GM19193 (cell line): ENCODE data around the gene SLC35F1.

Experiments
- POLR2A ChIP-seq: IDR thresholded peaks from 4 replicates; pipeline ENCODE4 v1.6.1; 2011; ENCODE audit not compliant: insufficient read depth, insufficient read length; ENCODE audit errors: extremely low read depth

The SLC35F1 gene

DNA sequence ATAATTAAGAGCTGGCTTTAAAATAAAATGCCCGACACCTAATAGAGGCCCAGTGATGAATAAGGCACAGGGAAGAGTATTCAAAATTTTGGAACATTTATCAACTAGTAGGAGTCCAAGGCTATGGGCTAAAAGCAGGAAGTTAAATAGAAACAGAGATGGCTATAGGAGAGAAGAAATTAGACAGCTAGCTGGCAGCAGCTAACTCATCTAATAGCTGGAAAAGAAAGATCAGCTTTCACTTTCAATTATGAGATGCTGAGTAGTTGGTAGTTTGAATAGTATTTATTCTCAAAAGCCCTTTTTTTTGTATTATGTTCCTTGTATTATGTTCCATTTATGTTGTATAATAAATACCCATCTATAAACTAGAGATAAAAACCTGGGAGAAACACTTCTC, 215.7 kb downstream of the SLC35F1 start:
- TF ChIP-seq POLR2A = no peak

DNA sequence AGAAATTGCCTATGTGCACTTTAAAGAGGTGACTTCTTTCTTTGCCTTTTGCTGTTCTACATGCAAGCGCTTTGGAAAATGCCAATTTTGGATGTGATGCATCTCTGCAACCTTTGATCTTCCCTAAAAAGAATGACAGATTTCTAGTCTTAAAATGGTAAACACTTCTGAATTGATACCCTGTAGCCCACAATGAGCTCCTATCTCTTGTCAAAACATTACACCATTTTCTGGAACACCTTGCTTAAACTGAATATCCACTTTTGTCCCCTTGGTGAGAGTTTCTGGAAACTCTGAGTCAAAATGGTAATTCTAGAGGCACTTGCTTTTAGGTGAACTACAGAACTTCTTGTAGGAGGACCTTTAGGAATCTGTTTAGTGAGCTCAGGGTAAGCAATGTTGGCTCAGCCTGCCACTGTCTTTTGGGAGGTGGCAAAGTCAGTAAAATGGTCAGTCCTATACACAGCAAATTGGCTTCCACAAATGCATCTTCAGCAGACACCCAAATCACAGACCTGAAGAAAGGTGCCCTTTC, 216.5 kb downstream of the SLC35F1 start:
- no peak for TF ChIP-seq POLR2A

DNA sequence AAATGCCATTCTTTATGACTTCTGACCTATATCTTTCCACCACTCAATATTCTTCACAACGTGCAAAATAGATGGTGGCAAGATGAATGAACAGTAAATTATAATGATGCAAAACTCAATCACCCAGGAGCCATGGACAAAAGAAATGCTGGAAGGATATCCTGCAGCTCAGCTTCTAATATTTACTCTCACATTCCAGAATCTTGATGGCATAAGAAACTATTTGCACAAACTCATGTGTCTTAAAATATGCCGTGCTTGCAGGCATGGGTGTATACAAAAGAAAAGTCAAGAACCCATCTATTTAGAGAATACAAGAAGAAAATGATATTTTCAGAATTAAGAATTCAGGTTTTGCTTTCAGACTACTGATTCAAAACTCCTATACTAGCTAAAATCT, 217.8 kb downstream of the SLC35F1 start:
- no peak for TF ChIP-seq POLR2A

DNA sequence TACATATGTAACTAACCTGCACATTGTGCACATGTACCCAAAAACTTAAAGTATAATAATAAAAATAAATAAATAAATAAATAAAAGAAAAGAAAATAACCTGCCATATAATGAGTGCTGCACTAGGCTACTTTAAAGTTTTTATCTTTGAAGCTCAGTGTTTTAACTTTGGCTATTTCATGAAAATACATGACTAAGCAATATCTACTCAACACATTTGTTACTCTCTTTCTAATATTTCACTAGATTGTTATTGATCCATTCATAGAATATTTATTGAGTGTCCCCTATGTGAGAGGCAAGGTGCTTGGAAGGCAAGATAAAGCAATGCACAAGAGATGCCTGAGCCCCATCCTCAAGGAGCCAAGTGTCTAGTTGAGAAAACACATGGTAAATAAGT, 221.7 kb downstream of the SLC35F1 start:
- no peak for TF ChIP-seq POLR2A

DNA sequence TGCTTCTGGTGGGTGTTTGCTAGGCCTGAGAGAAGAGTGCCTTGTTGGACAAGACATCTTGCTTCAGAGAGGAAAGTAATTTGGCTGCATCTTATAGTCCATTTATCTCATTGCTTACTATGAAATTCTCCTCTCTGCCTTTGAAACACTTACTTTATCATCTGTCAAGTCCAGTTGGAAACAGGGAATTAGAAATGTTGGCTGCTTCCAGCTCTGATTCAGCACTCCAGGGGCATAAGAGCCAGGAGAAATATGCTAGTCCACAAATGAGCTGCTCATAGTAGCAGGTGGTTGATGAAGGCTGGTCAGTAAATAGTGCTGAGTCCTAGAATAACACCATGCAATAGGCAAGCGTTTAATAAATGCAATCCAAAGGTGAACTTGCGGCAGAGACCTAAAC, 227.1 kb downstream of the SLC35F1 start:
- no peak for TF ChIP-seq POLR2A

DNA sequence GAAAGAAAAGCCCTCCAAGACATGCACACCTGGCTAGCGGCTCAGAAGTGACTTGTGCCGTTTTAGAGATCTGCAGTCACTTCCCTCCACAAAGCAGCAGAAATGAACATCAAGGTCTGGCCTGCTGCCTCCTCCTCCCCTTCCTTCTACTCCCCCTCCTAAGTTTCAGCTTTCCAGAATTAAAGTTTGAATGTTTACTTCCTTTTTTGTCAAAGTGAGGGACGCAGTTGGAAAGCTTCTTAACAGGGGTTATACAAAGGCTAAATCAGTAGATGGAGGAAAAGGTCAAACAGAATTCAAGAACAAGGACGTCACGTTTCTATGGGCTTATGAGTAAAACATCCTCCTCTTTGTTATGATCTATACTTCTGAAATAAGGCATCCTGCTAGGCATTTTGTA, 227.7 kb downstream of the SLC35F1 start:
- TF ChIP-seq POLR2A = no peak

DNA sequence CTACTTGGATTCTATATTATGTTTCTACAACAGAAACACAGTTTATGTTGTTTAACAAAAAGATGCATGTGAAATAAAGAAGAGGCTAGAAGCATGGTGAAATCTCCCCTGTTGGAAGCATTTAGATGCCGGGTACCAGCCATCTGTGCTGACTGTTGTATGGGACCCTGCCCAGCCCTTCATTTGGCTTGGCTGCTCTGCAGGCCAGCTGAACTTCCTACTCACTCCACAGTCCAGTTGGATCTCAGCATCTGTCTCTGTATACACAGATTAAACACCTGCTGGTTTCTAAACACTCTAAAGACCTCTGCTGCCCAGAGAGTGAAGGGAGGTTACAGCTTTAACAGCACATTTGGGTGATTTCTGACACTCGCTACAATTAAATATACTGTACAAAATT, 228.3 kb downstream of the SLC35F1 start:
- no peak for TF ChIP-seq POLR2A

DNA sequence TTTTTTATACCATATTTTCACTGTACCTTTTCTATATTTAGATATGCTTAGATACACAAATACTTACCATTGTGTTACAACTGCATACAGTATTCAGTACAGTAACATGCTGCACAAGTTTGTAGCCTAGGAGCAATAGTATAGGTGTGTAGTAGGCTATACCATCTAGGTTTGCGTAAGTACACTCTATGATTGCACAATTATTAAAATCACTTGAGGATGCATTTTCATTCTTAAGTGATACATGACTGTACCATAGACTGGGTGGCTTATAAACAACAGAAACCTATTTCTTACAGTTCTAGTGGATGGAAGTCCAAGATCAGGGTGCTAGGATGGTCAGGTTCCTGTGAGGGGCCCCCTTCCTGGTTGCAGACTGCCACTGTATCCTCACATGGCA, 234.1 kb downstream of the SLC35F1 start:
- no peak for TF ChIP-seq POLR2A

DNA sequence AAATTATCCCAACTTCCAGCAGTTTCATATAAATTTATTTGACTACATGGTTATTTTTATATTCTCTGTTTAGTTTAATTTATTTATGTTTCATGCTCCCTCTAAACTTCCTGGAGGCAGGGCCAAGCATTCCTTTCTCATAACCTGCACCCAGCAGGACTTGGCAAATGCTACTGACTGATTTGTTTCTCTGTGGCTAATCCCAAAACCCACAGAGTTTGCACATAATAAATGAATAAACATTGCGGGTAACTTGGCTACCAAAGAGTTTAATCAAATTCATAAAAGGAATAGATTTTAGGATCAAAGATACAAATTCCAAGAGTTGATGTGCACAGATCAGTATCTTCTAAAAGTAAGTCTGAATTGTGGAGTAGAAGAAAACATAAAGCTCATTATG, 239.5 kb downstream of the SLC35F1 start:
- no peak for TF ChIP-seq POLR2A

DNA sequence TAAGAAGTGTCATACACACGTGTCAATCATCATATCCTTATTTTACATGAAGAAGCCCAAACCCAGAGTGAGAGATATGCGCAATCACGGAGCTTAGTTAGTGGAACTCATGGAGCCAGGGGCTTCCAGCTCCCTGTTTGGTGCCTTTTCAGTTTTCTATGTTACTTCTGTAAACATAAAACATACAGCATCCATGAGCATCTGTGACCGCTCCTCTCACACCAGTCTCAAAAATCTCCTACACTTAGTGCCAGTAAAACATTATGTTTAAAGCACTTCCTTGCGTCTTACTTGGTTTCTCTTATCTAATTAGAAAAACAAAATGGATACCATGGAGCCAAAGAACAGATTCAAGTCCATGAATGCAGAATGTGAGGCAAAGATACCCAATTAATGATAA, 240.4 kb downstream of the SLC35F1 start:
- no peak for TF ChIP-seq POLR2A

DNA sequence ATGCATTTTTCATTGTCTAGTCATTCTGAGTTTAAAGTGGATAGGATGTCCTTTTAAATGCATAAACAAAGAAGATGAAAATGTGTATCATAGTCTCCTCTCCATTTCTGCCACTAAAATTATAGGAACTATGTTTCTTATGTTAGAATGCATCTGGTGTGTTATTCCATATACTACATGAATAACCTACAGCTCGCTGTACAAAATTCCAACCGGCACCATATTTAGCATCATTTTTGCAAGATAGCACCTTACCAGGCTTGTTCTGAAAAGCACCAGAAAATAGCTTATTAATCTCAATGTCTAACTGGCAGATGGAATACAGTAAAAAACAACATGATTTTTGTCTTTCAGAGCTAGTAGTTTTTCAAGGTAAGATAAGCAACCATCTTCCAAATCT, 241.5 kb downstream of the SLC35F1 start:
- TF ChIP-seq POLR2A = no peak

DNA sequence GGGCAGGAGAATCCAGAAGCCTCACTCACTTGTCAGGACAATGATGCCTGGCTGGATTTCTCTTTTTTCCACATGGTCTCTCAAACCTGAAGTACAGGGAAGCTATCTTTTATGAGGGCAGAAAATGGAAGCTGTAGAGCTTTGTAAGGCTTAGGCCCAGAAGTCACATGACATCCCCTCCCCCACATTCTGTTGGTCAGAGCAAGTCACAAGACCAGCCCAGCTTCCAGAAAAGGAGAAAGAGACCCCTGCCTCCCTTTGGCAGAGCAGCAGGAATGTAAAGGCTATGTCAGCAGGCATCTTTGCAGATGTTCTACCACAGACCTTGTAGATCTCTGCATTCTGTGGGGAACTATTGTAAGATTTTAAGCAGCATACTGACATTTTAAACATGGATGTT, 245.5 kb downstream of the SLC35F1 start:
- no peak for TF ChIP-seq POLR2A

DNA sequence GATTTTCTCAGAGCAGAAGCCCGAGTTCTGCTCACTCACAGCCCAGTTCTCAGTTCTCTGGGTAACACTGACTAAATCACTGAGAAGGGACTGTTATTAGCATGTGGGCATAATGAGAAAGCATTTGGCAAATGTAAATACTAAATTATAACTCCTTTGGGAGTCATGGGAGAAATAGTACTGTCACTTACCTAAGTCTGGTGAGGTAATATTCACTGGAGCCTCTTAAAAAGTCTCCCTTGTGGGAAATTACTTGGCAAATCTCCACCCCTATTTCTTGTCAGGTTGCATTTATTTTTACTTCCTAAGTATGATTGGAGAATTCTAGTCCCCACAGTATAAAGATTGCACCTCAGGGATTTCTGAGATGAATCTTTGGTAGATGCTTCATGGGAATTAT, 254.3 kb downstream of the SLC35F1 start:
- TF ChIP-seq POLR2A = no peak

DNA sequence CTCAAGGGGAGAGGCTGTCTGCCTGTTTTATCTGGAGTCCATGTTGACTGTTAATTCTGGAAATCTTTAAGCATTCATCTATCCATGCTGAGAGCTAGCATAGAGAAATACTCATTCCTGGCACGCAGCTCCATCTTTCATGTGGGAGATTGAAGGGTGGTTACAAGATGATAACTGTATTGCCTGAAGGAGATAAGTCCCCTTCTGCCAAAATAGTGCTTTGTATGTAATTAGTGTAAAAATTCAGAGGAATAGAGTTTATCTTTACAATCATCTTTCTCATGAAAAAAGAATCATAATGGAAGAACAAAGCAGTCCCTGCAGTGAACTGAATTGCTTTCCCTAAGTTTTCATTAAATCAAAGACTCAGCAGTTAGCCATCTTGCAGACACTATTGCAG, 256.5 kb downstream of the SLC35F1 start:
- no peak for TF ChIP-seq POLR2A

DNA sequence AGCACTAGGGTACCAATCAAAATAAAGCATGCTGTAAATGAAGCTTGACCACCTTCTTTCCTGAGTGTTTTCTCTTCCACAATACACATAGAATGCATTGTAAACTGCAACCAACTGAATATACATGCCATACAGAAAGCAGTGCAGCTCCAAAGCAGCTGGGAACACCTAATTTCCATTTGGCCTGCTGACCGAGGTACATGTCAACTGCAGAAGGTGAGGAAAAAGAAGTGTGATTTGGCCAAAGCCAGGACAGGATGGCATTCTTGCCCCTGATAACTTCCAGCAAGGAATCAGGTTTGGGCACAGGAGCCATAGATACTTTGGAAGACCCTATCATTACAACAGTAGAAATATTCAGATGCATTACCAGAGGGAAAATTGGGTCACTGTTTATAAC, 258.4 kb downstream of the SLC35F1 start:
- no peak for TF ChIP-seq POLR2A

DNA sequence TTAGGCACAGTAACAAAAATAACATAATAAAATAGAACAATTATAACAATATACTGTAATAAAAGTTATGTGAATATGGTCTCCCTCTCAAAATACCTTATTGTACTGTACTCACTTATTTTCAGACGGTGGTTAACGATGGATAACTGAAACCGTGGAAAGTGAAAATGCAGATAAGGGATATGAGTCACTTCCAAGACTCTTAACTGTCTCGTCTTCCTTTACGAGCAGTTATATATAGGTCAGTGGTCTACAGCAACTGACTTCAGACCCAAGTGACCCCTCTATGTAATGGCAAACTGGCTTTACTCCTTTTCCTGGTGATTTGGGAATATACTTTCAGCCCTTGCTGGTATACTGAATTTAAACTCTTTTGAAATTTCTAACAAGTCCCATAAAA, 261.4 kb downstream of the SLC35F1 start:
- TF ChIP-seq POLR2A = no peak

DNA sequence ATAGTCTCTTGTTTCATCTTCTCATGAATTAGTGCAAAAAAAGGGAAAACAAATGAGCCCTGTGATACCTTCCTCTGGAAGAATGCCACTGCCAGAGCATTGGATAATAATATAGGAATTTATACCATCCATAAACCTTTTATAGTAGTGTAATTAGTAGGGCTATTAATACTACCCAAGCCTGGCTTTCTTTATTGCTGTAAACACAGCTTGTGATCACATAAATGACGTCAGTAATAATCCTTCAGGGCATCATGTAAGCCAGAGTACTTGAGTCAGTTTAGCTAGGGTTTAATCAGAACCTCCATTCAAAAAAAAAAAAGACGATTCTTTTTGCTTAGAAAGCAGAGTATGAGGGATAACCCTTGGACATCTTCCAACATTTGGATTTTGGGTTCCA, 264.8 kb downstream of the SLC35F1 start:
- no peak for TF ChIP-seq POLR2A

DNA sequence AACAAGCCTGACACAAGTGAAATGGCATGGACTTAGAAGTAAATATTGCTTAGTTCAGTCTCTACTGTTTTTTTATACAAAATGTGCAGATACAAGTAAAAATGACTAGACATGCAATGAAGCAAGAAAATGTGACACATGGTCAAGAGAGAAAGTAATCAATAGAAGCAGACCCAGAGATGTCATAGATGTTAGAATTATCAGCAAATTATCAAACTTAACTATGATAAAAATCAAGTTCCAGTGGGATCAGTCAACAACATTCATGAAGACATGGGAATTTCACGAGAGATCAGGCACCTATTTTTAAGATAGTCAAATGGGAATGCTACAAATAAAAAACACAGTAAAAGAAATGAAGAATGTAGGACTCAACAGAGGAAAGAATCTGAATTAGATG, 267.0 kb downstream of the SLC35F1 start:
- no peak for TF ChIP-seq POLR2A

DNA sequence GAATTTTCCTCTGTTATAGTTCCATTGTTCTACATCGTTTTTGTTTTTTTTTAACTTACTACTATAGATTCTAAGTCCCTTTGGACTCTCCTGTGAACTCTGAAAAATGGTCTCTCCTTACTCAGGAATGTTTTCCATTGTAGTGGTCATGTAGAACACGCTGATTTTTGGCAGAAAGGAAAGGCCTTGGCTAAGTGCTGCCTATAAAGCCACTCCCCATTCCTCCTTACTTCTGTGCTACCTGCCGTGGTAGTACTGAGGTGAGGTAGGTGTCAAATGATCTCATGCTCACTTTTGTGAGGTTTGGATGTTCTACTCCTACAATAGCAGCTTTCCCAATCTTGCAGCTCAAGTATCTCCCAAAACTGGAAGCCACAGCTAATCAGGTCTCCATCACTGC, 270.7 kb downstream of the SLC35F1 start:
- TF ChIP-seq POLR2A = no peak

DNA sequence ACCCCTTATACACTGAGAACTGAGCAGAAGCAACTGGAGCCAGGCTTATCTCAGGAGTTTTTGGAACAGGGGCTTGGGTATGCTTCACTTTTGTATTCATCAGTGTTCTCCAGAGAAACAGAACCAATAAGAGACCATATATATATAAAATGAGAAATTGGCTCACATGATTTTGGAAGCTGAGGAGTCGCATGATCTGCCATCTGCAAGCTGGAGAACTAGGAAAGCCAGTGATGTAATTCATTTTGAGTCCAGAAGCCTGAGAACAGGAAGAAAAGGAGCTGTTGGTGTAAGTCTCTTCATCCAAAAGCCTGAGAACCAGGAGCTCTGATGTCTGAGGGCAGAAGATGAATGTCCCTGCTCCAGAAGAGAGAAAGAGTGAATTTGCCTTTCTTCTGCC, 272.0 kb downstream of the SLC35F1 start:
- TF ChIP-seq POLR2A = no peak
